ENCODE results near the gene PADI2. TPM values are rescaled to one million over a fixed set of nuclear protein-coding genes. Genes with fewer than 3 reads are reported as not detected.

The PADI2 gene
- polyA plus RNA-seq, 1 donor (not counting 4 experiments of a cell fraction or from before 2014, with no cell fraction given), result 0.13 TPM

DNA sequence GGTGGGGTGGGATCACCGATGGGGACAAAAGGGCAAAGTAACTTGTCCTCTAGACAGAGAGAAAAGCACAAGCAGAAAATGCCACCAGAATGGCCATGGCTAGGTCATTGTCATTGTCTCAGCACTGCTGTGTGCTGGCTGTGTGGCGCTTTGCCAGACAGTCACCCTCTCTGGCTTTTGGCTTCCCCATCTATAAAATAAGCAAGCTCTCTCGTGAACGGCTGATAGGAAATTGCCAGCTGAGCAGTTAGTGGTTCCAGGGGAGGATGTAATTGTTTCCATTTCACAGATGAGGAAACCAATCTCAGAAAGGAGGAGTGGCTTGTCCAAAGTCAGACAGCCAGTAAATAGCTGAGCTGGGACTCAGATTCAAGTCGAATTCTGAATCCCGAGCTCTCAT, 32.5 kb downstream of the PADI2 start:
- H2AFZ ChIP-seq (ENCODE audit: control insufficient read depth, low read length), result no peak overlapping the region
- H3K4me3 ChIP-seq (ENCODE audit: control insufficient read depth in 2 of 3, extremely low read depth in 1 of 3, insufficient read depth in 2 of 3, low read depth in 1 of 3, low read length in 3 of 3), result no peak overlapping the region
- no peaks in the 10 kb centered on the region for H3K4me1 ChIP-seq (ENCODE audit: control insufficient read depth, extremely low read depth, insufficient read depth, low read length)
- peaks cover 7% of the 10 kb centered on the region for H3K27me3 ChIP-seq (ENCODE audit: control insufficient read depth, extremely low read depth, insufficient read depth, low read length)
- dilution Hi-C loops (cut with MboI; ENCODE audit: extremely low pct_ligation_motif_present, low sequenced_read_pairs), result no loop called here
- no peak overlapping the region for H3K27ac ChIP-seq (ENCODE audit: control insufficient read depth, insufficient read depth, low read length)
- no peaks in the 10 kb centered on the region for H3K36me3 ChIP-seq (ENCODE audit: control insufficient read depth in 2 of 2, extremely low read depth in 1 of 2, insufficient read depth in 2 of 2, low read length in 2 of 2)
- no peak for TF ChIP-seq CTCF (optimal IDR thresholded peaks at IDR 0.05 in 1 of 3, IDR thresholded peaks at IDR 0.05 in 1 of 3, conservative IDR thresholded peaks at IDR 0.05 in 1 of 3; ENCODE audit: extremely low read depth in 1 of 3, insufficient read depth in 2 of 3, low read length in 3 of 3)
- no peak for TF ChIP-seq EZH2 (IDR thresholded peaks at IDR 0.05; ENCODE audit: low read length)
- FAIRE-seq, result no peak
- no peak overlapping the region for H3K9ac ChIP-seq (ENCODE audit: control insufficient read depth, extremely low read depth, insufficient read depth, low read length)
- no peaks in the 10 kb centered on the region for H3K9me1 ChIP-seq (ENCODE audit: control insufficient read depth, extremely low read depth, insufficient read depth, low read length)
- H3K79me2 ChIP-seq (ENCODE audit: control insufficient read depth, insufficient read depth, low read length), result no peaks in the 10 kb centered on the region
- H3K4me2 ChIP-seq (ENCODE audit: control insufficient read depth, extremely low read depth, insufficient read depth, low read depth, low read length), result no peak overlapping the region
- no peak for DNase-seq (ENCODE audit: low read depth, low spot score)
- no peaks in the 10 kb centered on the region for H3K9me3 ChIP-seq (ENCODE audit: control insufficient read depth, low read depth, low read length)
- no peaks in the 10 kb centered on the region for H4K20me1 ChIP-seq (ENCODE audit: control insufficient read depth, extremely low read depth, insufficient read depth, low read length)

GRCh38 chr1:17084787-17085186, 34.5 kb downstream of the PADI2 start:
- Histone ChIP-seq H3K4me1 (ENCODE audit: control insufficient read depth, extremely low read depth, insufficient read depth, low read length) (no peaks in the 10 kb centered on the region), H3K9me1 (ENCODE audit: control insufficient read depth, extremely low read depth, insufficient read depth, low read length) (no peaks in the 10 kb centered on the region), H3K4me3 (ENCODE audit: control insufficient read depth in 2 of 3, extremely low read depth in 1 of 3, insufficient read depth in 2 of 3, low read depth in 1 of 3, low read length in 3 of 3) (no peak overlapping the region), H4K20me1 (ENCODE audit: control insufficient read depth, extremely low read depth, insufficient read depth, low read length) (no peaks in the 10 kb centered on the region), H3K4me2 (ENCODE audit: control insufficient read depth, extremely low read depth, insufficient read depth, low read depth, low read length) (no peak overlapping the region), H3K9ac (ENCODE audit: control insufficient read depth, extremely low read depth, insufficient read depth, low read length) (no peak overlapping the region), H2AFZ (ENCODE audit: control insufficient read depth, low read length) (no peak overlapping the region), H3K27me3 (ENCODE audit: control insufficient read depth, extremely low read depth, insufficient read depth, low read length) (peaks cover 4% of the 10 kb centered on the region), H3K36me3 (ENCODE audit: control insufficient read depth in 2 of 2, extremely low read depth in 1 of 2, insufficient read depth in 2 of 2, low read length in 2 of 2) (no peaks in the 10 kb centered on the region), H3K9me3 (ENCODE audit: control insufficient read depth, low read depth, low read length) (no peaks in the 10 kb centered on the region), H3K27ac (ENCODE audit: control insufficient read depth, insufficient read depth, low read length) (no peak overlapping the region), H3K79me2 (ENCODE audit: control insufficient read depth, insufficient read depth, low read length) (no peaks in the 10 kb centered on the region)
- TF ChIP-seq EZH2 (IDR thresholded peaks at IDR 0.05; ENCODE audit: low read length), result no peak
- TF ChIP-seq CTCF (optimal IDR thresholded peaks at IDR 0.05 in 1 of 3, IDR thresholded peaks at IDR 0.05 in 1 of 3, conservative IDR thresholded peaks at IDR 0.05 in 1 of 3; ENCODE audit: extremely low read depth in 1 of 3, insufficient read depth in 2 of 3, low read length in 3 of 3), result no peak
- FAIRE-seq (no peak), DNase-seq (ENCODE audit: low read depth, low spot score) (no peak)
- dilution Hi-C loops (cut with MboI; ENCODE audit: extremely low pct_ligation_motif_present, low sequenced_read_pairs), result no loop called here
